Bronchial epithelial cell (primary cell): ENCODE data around the gene RAE1. TPM values are rescaled to one million over a fixed set of nuclear protein-coding genes. Genes with fewer than 3 reads are reported as not detected.

Experiments
- DNase-seq: peaks from one replicate; pipeline ENCODE4 v3.0.0-alpha.2; 2010; ENCODE audit warnings: low read depth
- FAIRE-seq: peaks from 2 replicates; lab custom pipeline; 2011; peaks lifted over from hg19 to GRCh38; lab: Jason Lieb, UNC
- H3K27me3 ChIP-seq: 2 replicates; pipeline ENCODE4 v1.5.1; 2011; ENCODE audit warnings: low read length; ENCODE audit not compliant: control insufficient read depth, insufficient read depth
- H3K36me3 ChIP-seq: 2 replicates; pipeline ENCODE4 v1.5.1; 2011; ENCODE audit warnings: low read length; ENCODE audit not compliant: control insufficient read depth, insufficient read depth
- H3K4me3 ChIP-seq: 2 replicates; pipeline ENCODE4 v1.5.1; 2011; ENCODE audit warnings: mild to moderate bottlenecking, low read depth, low read length, control low read depth
- CTCF ChIP-seq: IDR thresholded peaks from 2 replicates; pipeline ENCODE4 v1.5.1; 2011; ENCODE audit warnings: mild to moderate bottlenecking, moderate library complexity, low read length, control low read depth, inconsistent platforms; ENCODE audit not compliant: insufficient read depth, severe bottlenecking
- total RNA-seq: library from RNA; depleted of rRNA; stranded (reverse); fragments of >200 nt; gene quantifications from 2 replicates; pipeline ENCODE4 v1.2.1, GENCODE V29; 2014

The RAE1 gene
- total RNA-seq, 1 donor from 2014 or later, result 21.6 TPM

GRCh38 chr20:57384953-57385761 lies 34.1 kb downstream of the RAE1 start:
- TF ChIP-seq CTCF, result no peak
- Histone ChIP-seq H3K27me3 (no peaks in the 10 kb centered on the region), H3K4me3 (no peak overlapping the region), H3K36me3 (no peaks in the 10 kb centered on the region)
- DNase-seq (no peak), FAIRE-seq (no peak)

- Histone ChIP-seq H3K4me3 (no peak overlapping the region), H3K36me3 (no peaks in the 10 kb centered on the region), H3K27me3 (no peaks in the 10 kb centered on the region)
- no peak for DNase-seq
- TF ChIP-seq CTCF, result no peak
- no peak for FAIRE-seq
These were observed 34.9 kb downstream of the RAE1 start for GRCh38 chr20:57385940-57386339.

- H3K27me3 ChIP-seq, result no peaks in the 10 kb centered on the region
- no peak for TF ChIP-seq CTCF
- DNase-seq (no peak), FAIRE-seq (no peak)
- H3K4me3 ChIP-seq, result no peak overlapping the region
- H3K36me3 ChIP-seq, result no peaks in the 10 kb centered on the region
These were observed 35.7 kb downstream of the RAE1 start for GRCh38 chr20:57386762-57387161.

- FAIRE-seq, result no peak
- TF ChIP-seq CTCF, result no peak
- no peak overlapping the region for H3K4me3 ChIP-seq
- no peaks in the 10 kb centered on the region for H3K36me3 ChIP-seq
- H3K27me3 ChIP-seq, result no peaks in the 10 kb centered on the region
- no peak for DNase-seq
These were observed 36.4 kb downstream of the RAE1 start for GRCh38 chr20:57387463-57387862.

GRCh38 chr20:57387945-57388371 lies 36.9 kb downstream of the RAE1 start:
- no peak for DNase-seq
- no peak for TF ChIP-seq CTCF
- Histone ChIP-seq H3K36me3 (no peaks in the 10 kb centered on the region), H3K27me3 (no peaks in the 10 kb centered on the region), H3K4me3 (no peak overlapping the region)
- no peak for FAIRE-seq
